Measurements from ENCODE around the gene KCNQ1. TPM values are rescaled to one million over a fixed set of nuclear protein-coding genes. Genes with fewer than 3 reads are reported as not detected.
A peak's percentile ranks its signal among the peaks of the same experiment; 100 is the strongest.

The KCNQ1 gene
- total RNA-seq, 4 donors from 2014 or later, result 2.6 to 12.7 (median 4.9) TPM

- H3K27me3 ChIP-seq, result peaks cover 32% of the 10 kb centered on the region
- no peak for TF ChIP-seq EP300 (IDR thresholded peaks at IDR 0.05)
- no peak for ATAC-seq
- H3K36me3 ChIP-seq, result no peaks in the 10 kb centered on the region
- no peaks in the 10 kb centered on the region for H3K9me3 ChIP-seq
- 93% methylated on average over 3 of the region's 7 CpGs; no CpG with 5 or more reads in 1 of the 2 donors for WGBS, 2 donors (ENCODE audit: low coverage in 1 of 2)
- peaks cover 0 to 14% (median 2%) of the 10 kb centered on the region in 3 donors for H3K4me1 ChIP-seq
- H3K27ac ChIP-seq, result no peak overlapping the region
- H3K4me3 ChIP-seq, result no peak overlapping the region
Measured at GRCh38 chr11:2860636-2861035, 415.8 kb downstream of the KCNQ1 start.

- TF ChIP-seq POLR2A (IDR thresholded peaks at IDR 0.05) (no peak), EP300 (IDR thresholded peaks at IDR 0.05) (no peak), POLR2AphosphoS5 (IDR thresholded peaks at IDR 0.05) (no peak)
- no CpG with 5 or more reads among the region's 96 CpGs for WGBS, 2 donors (ENCODE audit: low coverage in 1 of 2)
- no peak overlapping the region for H3K27ac ChIP-seq
- H3K4me1 ChIP-seq, result peaks cover 0 to 14% (median 2%) of the 10 kb centered on the region in 3 donors
- peak overlapping the region in 1 of 2 donors; percentile 46 for H3K4me3 ChIP-seq
- H3K27me3 ChIP-seq, result peaks cover 42% of the 10 kb centered on the region
- no peak for ATAC-seq
- H3K9me3 ChIP-seq, result peaks cover 0 to 5% (median 0%) of the 10 kb centered on the region in 3 donors
- H3K36me3 ChIP-seq, result no peaks in the 10 kb centered on the region
Measured at GRCh38 chr11:2862395-2863275, 417.8 kb downstream of the KCNQ1 start.

DNA sequence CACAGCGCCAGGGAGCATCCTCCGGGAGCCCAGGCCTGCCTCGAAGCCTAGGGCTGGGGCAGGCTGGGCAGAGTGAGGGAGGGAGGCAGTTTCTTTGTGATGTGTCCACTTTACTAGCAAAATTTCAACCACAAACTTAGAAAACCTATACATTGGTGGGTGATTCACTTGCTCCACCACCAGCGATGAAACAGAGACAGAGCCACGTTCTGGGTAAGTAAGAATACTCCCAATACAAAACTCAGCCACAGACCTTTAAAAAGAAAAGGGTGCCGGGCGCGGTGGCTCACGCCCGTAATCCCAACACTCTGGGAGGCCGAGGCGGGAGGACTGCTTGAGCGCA lies 418.4 kb downstream of the KCNQ1 start:
- Histone ChIP-seq H3K27me3 (peaks cover 48% of the 10 kb centered on the region), H3K4me1 (peaks cover 0 to 14% (median 2%) of the 10 kb centered on the region in 3 donors), H3K9me3 (peaks cover 0 to 5% (median 0%) of the 10 kb centered on the region in 3 donors), H3K36me3 (no peaks in the 10 kb centered on the region), H3K27ac (no peak overlapping the region), H3K4me3 (peak overlapping the region in 1 of 2 donors; percentile 46)
- TF ChIP-seq POLR2A (IDR thresholded peaks at IDR 0.05), result no peak
- no peak for TF ChIP-seq EP300 (IDR thresholded peaks at IDR 0.05)
- no peak for TF ChIP-seq CTCF (IDR thresholded peaks at IDR 0.05)
- TF ChIP-seq POLR2AphosphoS5 (IDR thresholded peaks at IDR 0.05), result no peak
- 94% methylated on average over 3 of the region's 13 CpGs; no CpG with 5 or more reads in 1 of the 2 donors for whole genome bisulfite sequencing, 2 donors (ENCODE audit: low coverage in 1 of 2)
- no peak for ATAC-seq

DNA sequence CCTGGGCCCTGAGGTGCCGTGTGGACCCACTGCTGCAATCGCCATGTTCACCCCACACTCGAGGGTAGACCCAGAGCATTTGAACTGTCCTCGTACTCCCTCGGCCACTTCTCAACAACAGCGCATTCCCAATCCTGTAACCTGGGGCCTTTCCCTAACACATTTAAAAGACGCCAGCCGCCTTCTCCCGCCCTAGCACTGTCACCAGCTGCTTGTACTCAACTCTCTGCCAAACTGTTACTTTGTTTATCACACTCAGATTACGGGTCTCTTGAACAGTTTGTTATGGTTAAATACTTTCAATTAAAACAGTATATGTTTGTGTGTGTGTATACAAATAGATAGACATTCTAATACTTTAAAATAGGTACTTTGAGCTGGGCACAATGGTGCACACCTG lies 420.1 kb downstream of the KCNQ1 start:
- Histone ChIP-seq H3K36me3 (no peaks in the 10 kb centered on the region), H3K4me3 (no peak overlapping the region), H3K4me1 (peaks cover 0 to 14% (median 2%) of the 10 kb centered on the region in 3 donors), H3K9me3 (peaks cover 0 to 5% (median 0%) of the 10 kb centered on the region in 3 donors), H3K27me3 (peaks cover 64% of the 10 kb centered on the region), H3K27ac (no peak overlapping the region)
- 89 to 94% methylated on average over 4 to 9 of the region's 10 CpGs for WGBS, 2 donors (ENCODE audit: low coverage in 1 of 2)
- no peak for ATAC-seq
- TF ChIP-seq CTCF (IDR thresholded peaks at IDR 0.05) (no peak), EP300 (IDR thresholded peaks at IDR 0.05) (no peak), POLR2A (IDR thresholded peaks at IDR 0.05) (no peak), POLR2AphosphoS5 (IDR thresholded peaks at IDR 0.05) (no peak)

DNA sequence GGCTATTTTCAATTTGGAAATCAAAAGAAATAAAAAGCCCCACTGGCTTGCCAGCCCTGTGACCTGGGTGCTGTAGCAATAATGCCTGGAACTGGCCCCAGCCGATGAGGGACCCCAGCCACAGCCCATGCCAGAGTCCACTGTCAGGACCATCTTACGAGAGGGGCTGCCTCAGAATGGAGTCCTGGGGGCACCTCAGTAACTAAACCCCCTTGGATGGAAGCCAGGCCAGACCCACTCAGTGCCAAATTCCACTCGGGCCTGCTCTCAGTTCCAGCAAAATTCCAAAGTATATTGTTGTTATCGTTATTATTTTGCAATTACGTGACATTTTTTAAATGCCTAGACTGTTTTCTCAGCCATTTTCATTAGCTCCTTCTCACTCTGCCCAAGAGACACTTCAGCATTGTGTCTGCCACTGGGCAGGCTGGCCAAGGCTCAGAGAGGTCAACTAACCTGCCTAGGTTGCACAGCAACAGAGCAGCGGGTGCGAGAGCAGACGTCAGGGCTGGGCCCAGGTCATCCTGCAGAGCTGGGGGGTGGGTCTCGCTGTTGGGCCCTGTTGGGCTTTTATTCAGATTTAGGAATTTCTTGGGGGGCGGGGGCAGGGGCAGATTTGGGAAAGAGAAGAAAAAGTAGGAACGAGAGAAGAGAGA lies 421.2 kb downstream of the KCNQ1 start:
- TF ChIP-seq POLR2AphosphoS5 (IDR thresholded peaks at IDR 0.05) (no peak), EP300 (IDR thresholded peaks at IDR 0.05) (no peak), POLR2A (IDR thresholded peaks at IDR 0.05) (no peak), CTCF (IDR thresholded peaks at IDR 0.05) (no peak)
- Histone ChIP-seq H3K36me3 (no peaks in the 10 kb centered on the region), H3K27me3 (peaks cover 76% of the 10 kb centered on the region), H3K4me3 (no peak overlapping the region), H3K4me1 (peaks cover 0 to 14% (median 2%) of the 10 kb centered on the region in 3 donors), H3K27ac (no peak overlapping the region), H3K9me3 (peaks cover 0 to 5% (median 0%) of the 10 kb centered on the region in 3 donors)
- ATAC-seq, result no peak
- WGBS, 2 donors (ENCODE audit: low coverage in 1 of 2), result 77 to 82% methylated on average over 5 to 7 of the region's 11 CpGs

Measured in gastroesophageal sphincter (tissue), 4 donors.